ENCODE data around the gene SHMT2.

SHMT2 gene

GRCh38 chr12:57213763-57214397, 15.6 kb upstream of the SHMT2 start:
- TF ChIP-seq GATA2 (IDR thresholded peaks at IDR 0.05; ENCODE audit: low read depth, low read length) (no peak), GATA3 (IDR thresholded peaks at IDR 0.05; ENCODE audit: low read depth, low read length) (no peak)

DNA sequence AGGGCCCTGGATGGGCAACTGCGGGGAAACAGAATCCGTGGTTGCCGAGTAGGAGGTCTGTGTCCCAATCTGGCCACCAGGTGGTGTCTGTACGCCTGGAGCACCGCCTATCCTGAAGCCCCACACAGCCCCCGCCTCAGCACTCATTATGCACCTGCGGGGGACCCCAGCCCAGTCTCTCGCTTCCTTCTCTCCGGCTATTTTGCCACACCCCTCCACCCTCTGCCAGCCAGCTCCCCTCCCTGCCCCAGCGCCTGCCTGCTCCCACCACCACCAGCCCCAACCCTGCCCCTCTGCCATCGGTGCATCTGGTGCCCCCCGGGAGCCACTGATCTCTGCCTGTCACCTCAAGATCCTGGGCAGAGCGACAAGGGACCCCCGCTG, 15.1 kb upstream of the SHMT2 start:
- TF ChIP-seq GATA3 (IDR thresholded peaks at IDR 0.05; ENCODE audit: low read depth, low read length) (no peak), GATA2 (IDR thresholded peaks at IDR 0.05; ENCODE audit: low read depth, low read length) (no peak)

DNA sequence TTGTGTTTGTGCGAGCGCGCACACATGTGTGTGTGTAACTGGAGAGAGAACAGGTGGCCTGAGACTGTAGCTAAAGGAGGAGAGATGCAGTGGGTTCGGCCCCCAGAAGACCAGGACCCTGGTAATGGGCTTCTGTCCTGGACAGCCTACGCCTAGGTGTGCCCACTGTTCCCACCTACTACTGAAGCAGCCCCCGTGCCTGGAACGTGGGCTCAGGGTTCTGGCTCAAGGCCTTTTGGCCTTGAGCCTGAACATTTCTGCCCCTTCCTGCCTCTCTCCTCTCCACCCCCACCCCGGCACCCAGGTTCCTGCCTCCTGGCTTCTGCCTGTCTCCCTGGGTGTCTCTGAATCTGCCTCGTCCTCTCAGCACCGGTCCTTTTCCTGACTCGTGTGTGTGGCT, 14.4 kb upstream of the SHMT2 start:
- TF ChIP-seq GATA3 (IDR thresholded peaks at IDR 0.05; ENCODE audit: low read depth, low read length): no peak
- TF ChIP-seq GATA2 (IDR thresholded peaks at IDR 0.05; ENCODE audit: low read depth, low read length): no peak

- no peak for TF ChIP-seq GATA2 (IDR thresholded peaks at IDR 0.05; ENCODE audit: low read depth, low read length)
- TF ChIP-seq GATA3 (IDR thresholded peaks at IDR 0.05; ENCODE audit: low read depth, low read length): no peak
Measured at GRCh38 chr12:57215668-57216013, 13.9 kb upstream of the SHMT2 start.

DNA sequence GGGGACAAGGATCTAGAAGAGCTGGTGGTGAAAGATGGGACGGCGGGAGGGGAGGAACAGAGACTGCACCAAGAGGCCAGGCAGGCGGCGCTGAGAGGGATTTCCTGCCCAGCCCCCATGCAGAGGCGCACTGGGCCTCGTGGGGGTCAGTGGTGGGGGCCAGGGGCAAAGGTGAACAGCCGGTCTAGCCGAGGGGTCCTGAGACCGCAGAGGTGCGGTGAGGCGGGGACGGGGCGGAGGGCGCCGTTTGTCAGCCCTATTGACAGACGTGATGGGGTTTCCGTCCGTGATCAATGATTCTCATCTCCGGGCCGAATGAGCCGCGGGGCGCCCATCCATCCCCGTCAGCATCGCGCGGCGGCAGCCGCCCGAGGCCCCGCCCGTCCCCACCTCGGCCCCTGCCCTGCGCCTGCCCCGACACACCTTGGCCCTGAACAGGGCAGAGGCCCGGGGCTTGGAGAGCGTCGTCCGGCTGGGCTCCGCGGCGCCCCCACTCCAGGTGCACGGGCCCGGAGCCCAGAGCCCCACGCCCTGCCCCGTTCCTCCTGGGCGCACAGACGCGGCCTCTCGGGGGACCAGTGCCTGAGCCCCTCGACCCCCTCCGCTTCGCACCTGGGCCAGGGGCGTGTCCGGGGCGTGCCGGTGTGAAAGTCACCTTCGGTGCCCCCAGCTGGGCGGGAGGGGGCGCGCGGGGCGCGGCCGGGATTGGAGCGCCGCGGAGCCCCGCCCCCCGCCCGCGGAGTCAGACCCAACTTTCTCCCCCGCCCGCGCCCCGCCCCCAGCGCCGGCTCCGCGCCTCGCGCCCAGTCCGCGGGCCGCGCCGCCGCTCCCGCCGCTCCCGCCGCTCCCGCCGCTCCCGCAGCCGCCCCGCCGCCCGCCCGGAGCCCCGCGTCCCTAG, 13.2 kb upstream of the SHMT2 start, which contains the start of gene NXPH4:
Gene NXPH4, plus strand, starts transcription at position 781 of the 898 bp plus-strand sequence. CDS start 176 bp downstream, outside the sequence.
- TF ChIP-seq GATA2 (IDR thresholded peaks at IDR 0.05; ENCODE audit: low read depth, low read length) (no peak), GATA3 (IDR thresholded peaks at IDR 0.05; ENCODE audit: low read depth, low read length) (no peak)

DNA sequence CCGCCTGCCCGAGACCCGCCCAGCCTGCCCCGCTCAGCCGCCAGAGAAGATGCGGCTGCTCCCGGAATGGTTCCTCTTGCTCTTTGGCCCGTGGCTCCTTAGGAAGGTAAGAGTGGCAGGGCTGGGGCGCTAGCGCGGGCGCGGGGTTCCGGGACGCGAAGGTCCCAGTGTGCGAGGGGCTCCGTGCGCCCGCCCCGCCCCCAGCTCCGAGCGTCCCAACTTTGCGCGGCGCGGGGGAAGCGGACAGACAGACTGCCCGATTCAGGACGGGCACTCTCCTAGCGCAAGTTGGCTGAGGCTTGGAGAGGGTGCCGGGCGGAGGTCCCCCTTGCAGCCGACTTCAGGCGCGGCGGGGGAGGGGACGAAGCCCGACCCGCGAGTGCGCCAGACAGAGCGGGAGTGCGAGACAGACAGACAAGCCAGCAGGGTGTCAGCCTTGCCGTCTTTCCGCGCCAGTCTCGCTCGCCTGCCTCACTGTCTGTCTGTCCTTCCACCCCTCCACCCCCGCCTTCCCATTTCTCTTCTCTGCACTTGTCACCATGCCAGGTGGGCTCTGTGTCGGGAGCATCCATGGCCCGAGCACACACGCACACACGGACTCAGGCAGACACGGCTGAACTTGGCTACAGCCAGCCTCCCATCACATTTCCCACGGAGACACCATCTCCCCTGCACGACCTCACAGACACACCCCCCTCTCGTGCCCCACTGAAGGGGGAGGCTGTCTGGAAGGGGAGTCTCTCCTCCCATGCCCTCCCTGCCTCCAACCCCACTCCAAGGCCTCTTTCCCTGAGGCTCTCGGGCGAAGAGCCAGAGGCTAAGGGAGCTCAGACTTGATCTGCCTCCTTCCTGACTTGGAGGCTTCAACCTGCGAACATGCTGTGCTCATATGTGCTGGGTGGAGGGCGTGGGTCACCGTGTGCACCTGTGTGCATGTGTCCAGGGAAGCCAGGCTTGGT, 12.3 kb upstream of the SHMT2 start:
- TF ChIP-seq GATA3 (IDR thresholded peaks at IDR 0.05; ENCODE audit: low read depth, low read length): no peak
- TF ChIP-seq GATA2 (IDR thresholded peaks at IDR 0.05; ENCODE audit: low read depth, low read length): no peak

DNA sequence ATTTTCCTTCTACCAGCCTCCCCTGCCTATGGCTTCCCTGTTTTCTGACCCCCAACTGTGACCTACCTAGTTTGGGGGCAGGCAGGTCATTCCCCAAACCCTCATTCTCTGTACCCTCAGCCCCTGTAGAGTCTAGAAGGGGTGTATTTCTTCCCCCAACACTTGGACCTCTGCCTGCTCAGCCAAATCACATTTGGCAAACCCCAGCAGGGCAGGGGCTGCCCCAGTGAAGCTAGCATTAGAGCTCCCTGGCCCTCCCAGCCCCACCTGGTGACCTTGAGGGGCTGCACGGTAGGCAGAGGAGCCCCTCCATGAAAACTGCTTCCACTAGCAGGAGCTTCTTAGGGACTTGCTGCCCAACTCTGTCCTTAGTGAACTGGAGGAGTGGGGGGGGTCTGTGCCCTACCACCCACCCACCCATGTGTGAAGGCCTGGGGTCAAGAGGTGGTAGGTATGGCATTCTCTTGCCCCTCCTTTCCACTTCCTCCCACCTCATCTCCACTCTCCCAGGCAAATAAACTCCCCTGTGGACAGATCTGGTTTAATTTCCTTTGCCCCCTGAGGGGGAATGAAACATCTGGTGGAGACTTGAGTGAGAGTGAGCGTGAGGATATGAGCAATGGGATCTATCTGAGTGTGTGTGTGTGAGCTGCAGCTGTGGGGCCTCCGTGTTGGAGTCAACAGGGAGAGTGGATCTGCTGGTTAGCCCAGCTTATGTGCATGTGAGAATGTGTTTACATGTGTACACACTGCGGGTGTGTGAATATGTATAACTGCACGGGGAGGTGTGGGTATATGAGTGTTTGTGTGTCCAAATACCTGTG, 11.3 kb upstream of the SHMT2 start:
- no peak for TF ChIP-seq GATA3 (IDR thresholded peaks at IDR 0.05; ENCODE audit: low read depth, low read length)
- TF ChIP-seq GATA2 (IDR thresholded peaks at IDR 0.05; ENCODE audit: low read depth, low read length): no peak

DNA sequence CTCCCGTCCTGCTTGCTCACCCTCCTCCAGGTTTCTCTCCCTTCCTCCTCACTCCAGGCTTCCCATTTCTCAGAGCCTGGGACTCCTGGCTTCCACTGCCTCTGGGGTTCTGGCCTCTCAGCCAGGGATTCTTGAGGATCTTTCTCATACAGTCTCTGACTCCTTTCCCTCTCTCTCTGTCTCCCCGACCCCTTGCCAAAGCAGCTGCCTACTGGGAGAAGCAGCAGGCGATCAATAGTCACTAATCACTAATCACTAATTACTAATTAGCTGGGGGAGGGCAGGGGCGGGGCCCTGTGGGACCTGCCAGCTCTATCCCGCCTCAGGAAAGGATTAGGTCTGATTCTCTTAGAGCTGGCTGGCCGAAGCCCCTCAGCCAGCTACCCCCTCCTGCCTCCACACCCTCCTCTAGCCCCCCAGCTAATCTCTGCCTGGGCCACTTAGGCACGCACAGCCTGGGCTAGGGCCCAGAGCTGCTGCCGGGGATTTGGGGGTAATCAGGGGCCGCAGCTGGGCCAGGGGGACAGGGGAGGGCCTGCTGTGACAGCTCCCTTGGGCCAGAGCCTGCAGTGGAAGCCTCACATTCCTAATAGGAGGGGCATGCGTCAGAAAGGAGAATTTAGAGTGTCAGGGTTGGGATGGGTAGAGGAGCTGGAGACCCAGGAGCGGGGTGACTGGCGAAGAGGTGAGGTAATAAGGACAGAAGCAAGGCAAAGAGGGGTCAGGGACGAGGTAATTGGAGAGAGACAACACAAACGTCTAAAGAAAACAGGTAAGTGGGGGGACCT, 10.1 kb upstream of the SHMT2 start:
- TF ChIP-seq GATA2 (IDR thresholded peaks at IDR 0.05; ENCODE audit: low read depth, low read length) (no peak), GATA3 (IDR thresholded peaks at IDR 0.05; ENCODE audit: low read depth, low read length) (no peak)

DNA sequence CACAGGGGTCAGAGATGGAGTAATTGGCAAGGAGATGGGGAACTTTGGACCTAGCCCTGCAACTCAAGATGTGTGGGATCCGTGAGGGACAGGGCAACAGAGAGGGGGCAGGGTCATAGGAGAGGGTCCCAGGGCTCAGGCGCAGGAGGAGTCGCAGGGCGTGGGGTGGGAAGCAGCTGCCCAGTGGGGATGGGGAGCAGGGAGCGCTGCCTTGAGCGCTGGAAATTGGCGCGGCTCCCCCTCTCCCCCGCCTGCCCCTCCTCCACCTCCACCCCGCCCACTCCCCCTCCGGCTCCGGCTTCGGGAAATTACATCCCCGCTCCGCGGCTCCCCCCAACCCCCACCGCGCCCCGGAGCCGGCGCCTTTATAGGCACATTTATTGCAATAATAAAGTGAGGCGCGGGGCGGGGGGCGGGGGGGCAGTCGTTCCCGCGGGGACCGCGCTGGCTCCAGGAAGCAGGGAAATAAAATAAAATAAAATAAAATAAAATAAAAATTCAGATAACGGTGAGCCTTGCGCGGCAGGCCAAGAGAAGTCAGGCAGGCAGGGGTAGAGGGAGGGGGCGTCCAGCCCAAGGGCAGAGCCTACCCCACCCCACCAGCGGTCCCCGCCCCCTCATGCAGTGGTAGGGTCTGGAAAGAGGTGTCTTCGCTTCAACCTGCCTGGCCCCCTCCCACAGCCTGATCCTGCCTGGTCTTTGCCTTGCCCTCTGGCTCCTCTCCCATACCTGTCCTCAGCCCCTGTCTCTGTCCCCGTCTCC, 9.3 kb upstream of the SHMT2 start:
- TF ChIP-seq GATA3 (IDR thresholded peaks at IDR 0.05; ENCODE audit: low read depth, low read length) (no peak), GATA2 (IDR thresholded peaks at IDR 0.05; ENCODE audit: low read depth, low read length) (no peak)

DNA sequence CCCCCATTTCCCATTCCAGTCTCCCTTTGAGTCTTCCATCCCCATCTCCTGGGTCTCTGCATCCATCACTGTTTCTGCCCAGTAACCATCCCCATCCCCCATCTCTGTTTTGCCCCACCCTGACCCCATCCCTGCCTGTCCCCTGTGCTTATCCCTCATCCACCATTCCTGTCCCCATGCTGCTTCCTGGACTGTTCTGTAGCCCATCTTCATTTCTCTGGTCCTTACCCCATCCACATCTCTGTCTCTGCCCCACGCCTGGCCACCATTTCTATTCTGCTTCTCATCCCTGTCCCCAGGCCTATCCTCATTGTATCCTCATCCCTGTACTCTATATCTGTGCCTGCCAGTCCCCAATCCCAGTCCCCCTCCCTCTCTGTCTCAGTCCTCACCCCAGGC, 8.7 kb upstream of the SHMT2 start:
- TF ChIP-seq GATA3 (IDR thresholded peaks at IDR 0.05; ENCODE audit: low read depth, low read length) (no peak), GATA2 (IDR thresholded peaks at IDR 0.05; ENCODE audit: low read depth, low read length) (no peak)

DNA sequence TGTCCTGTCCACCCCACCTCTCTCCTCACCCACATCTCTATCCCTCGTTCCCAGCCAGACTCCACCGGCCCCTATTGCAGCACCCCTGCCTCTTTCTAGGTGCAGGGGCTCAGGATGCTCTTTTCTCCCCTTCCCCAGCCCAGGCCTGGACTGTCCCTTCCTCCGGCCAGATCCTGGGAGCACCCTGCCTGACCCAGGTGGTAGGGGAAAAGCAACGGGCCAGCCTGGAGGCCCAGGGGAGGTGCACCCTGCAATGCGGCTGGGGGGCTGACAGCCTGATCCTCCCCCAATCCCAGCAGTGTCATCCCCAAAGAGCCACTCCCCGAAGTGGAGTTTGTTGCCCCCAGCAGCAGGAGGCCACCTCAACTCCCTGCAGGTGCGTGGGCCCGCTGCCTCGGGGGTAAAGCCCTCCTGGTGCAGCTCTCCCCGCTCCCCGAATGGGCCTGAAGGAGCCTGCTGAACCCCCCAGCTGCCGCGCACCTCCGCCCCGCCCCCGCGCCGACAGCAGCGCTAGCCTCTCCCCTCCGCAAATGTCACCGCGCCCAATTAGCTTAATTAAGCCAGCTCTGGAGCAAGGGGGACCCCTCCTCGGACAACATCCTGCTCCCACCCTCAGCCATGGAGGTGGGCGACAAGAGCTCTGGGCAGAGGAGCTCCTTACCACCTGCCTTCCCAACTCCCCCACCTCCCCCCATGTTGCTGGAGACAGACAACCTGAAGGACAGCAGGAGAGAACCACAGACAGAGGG, 8.2 kb upstream of the SHMT2 start:
- no peak for TF ChIP-seq GATA2 (IDR thresholded peaks at IDR 0.05; ENCODE audit: low read depth, low read length)
- TF ChIP-seq GATA3 (IDR thresholded peaks at IDR 0.05; ENCODE audit: low read depth, low read length): no peak

All from SH-SY5Y (cell line).